ENCODE measurements around the gene WDR59.
"Not testable (repeated sequence)": the region's sequence is repeated elsewhere in the genome, so short reads cannot be mapped to it uniquely, and the experiment has no call there.

DNA sequence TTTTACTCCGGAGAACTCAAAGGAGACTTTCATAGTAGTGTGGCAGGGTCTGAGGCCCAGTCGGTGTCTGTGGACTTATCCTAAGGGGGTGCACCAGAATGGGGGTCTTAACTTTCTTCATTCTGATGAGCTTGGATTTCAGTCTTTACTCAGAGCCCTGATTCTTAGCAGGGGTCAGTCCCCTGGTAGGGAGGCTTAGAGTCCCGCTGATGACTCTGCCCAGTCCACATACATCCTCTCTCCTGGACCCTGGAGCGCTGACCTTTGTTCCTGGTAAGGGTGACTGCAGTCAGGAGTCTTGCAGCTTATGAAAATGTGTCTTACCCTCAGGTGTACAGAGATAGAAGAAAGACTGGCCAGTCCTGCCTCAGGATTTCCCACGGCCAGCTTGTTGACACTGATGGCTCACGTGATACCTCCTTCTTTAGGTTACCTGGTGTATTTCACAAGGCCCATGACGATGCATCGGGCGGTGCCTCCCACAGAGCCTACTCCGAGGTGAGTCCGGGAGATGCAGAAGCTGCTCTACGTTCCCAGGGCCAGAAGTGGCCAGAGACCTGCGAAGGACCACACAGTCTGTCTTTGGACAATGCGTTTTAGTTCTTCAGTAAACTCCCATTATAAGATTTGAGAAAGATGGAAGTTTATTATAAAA, 141.4 kb downstream of the WDR59 start:
- TF ChIP-seq CTCF, EZH2, EZH2phosphoT487 (IDR thresholded peaks at IDR 0.05): not testable (repeated sequence)

Data from neural progenitor cell (in vitro differentiated cells).